Neutrophil (primary cell): Measurements from ENCODE around the gene HTR1B.

Source experiments
- H3K27ac ChIP-seq: fragments of 200-600 bp; sonication (generic); 2 replicates; pipeline ENCODE4 v1.5.1; 2016; ENCODE audit warnings: mild to moderate bottlenecking, moderate library complexity
- H3K27me3 ChIP-seq: fragments of 200-600 bp; sonication (generic); 2 replicates; pipeline ENCODE4 v1.6.0; 2016; ENCODE audit warnings: mild to moderate bottlenecking
- H3K36me3 ChIP-seq: fragments of 200-600 bp; sonication (generic); 2 replicates; pipeline ENCODE4 v1.5.1; 2017
- H3K4me1 ChIP-seq, 2 experiments: fragments of 200-600 bp in 1 of 2; sonication (generic) in 1 of 2; 1 replicate in 1 of 2; 2 replicates in 1 of 2; pipeline versions ENCODE4 v1.5.1 to v1.6.1; 2013 to 2016; ENCODE audit warnings: low read depth in 1 of 2, low read length in 1 of 2, mild to moderate bottlenecking in 1 of 2, moderate library complexity in 1 of 2; ENCODE audit not compliant: control insufficient read depth in 1 of 2, insufficient read depth in 1 of 2
- H3K4me3 ChIP-seq, 2 experiments: fragments of 200-600 bp in 1 of 2; sonication (generic) in 1 of 2; 1 replicate in 1 of 2; 2 replicates in 1 of 2; pipeline ENCODE4 v1.5.1; 2013 to 2016; ENCODE audit warnings: low read depth in 1 of 2, low read length in 1 of 2, mild to moderate bottlenecking in 1 of 2, moderate library complexity in 1 of 2
- H3K9me3 ChIP-seq: fragments of 200-600 bp; sonication (generic); 2 replicates; pipeline ENCODE4 v1.5.1; 2016
- CTCF ChIP-seq: fragments of 200-600 bp; sonication (generic); IDR thresholded peaks from 2 replicates; pipeline ENCODE4 v1.5.1; 2016; ENCODE audit warnings: antibody characterized with exemption

HTR1B gene

GRCh38 chr6:77468939-77469338 is 5.6 kb upstream of the HTR1B start:
- H3K9me3 ChIP-seq = no peaks in the 10 kb centered on the region
- TF ChIP-seq CTCF = no peak
- no peak overlapping the region for H3K4me3 ChIP-seq
- no peaks in the 10 kb centered on the region for H3K36me3 ChIP-seq
- peaks cover 0 to 12% of the 10 kb centered on the region in 2 experiments for H3K4me1 ChIP-seq
- H3K27ac ChIP-seq = no peak overlapping the region
- peaks cover 51% of the 10 kb centered on the region for H3K27me3 ChIP-seq

- Histone ChIP-seq H3K4me3 (peak overlapping the region; percentile 18 to 44), H3K9me3 (no peaks in the 10 kb centered on the region), H3K27ac (no peak overlapping the region), H3K4me1 (peaks cover 0 to 17% of the 10 kb centered on the region in 2 experiments), H3K27me3 (peaks cover 73% of the 10 kb centered on the region), H3K36me3 (no peaks in the 10 kb centered on the region)
- no peak for TF ChIP-seq CTCF
Measured at GRCh38 chr6:77466451-77467437, 3.5 kb upstream of the HTR1B start.

GRCh38 chr6:77466055-77466450 is 2.8 kb upstream of the HTR1B start:
- Histone ChIP-seq H3K27ac (no peak overlapping the region), H3K4me3 (peak overlapping the region; percentile 18 to 44), H3K4me1 (peaks cover 0 to 17% of the 10 kb centered on the region in 2 experiments), H3K27me3 (peaks cover 80% of the 10 kb centered on the region), H3K9me3 (no peaks in the 10 kb centered on the region), H3K36me3 (no peaks in the 10 kb centered on the region)
- TF ChIP-seq CTCF = no peak

GRCh38 chr6:77464495-77464867 is 1.2 kb upstream of the HTR1B start:
- Histone ChIP-seq H3K4me1 (peaks cover 0 to 17% of the 10 kb centered on the region in 2 experiments), H3K9me3 (no peaks in the 10 kb centered on the region), H3K27ac (no peak overlapping the region), H3K4me3 (no peak overlapping the region), H3K27me3 (peaks cover 95% of the 10 kb centered on the region), H3K36me3 (no peaks in the 10 kb centered on the region)
- no peak for TF ChIP-seq CTCF

GRCh38 chr6:77463861-77464494 is 687 bp upstream of the HTR1B start:
- H3K27me3 ChIP-seq = peaks cover 95% of the 10 kb centered on the region
- H3K27ac ChIP-seq = no peak overlapping the region
- no peaks in the 10 kb centered on the region for H3K9me3 ChIP-seq
- TF ChIP-seq CTCF = no peak
- H3K36me3 ChIP-seq = no peaks in the 10 kb centered on the region
- peaks cover 0 to 17% of the 10 kb centered on the region in 2 experiments for H3K4me1 ChIP-seq
- peak overlapping the region in 1 of 2 experiments; percentile 20 for H3K4me3 ChIP-seq
